Epithelial cell of proximal tubule (primary cell): Measurements from ENCODE around the gene ENAH. TPM values are rescaled to one million over a fixed set of nuclear protein-coding genes. Genes with fewer than 3 reads are reported as not detected.

Source experiments
- DNase-seq: peaks from one replicate; pipeline ENCODE4 v3.0.0-alpha.2; 2011; ENCODE audit warnings: low read depth
- H3K4me3 ChIP-seq: 2 replicates; pipeline ENCODE4 v1.5.1; 2011; ENCODE audit warnings: low read depth, mild to moderate bottlenecking, low read length
- total RNA-seq: library from RNA; depleted of rRNA; stranded (reverse); fragments of >200 nt; gene quantifications from 2 replicates; pipeline ENCODE4 v1.2.3, GENCODE V29; 2015
- TF ChIP-seq, protein P1 (sequence below): conservative IDR thresholded peaks from 2 replicates; pipeline ENCODE4 v1.5.1; 2012; ENCODE audit warnings: low read depth, mild to moderate bottlenecking, low read length

The ENAH gene
- total RNA-seq, 1 donor from 2014 or later = 37.7 TPM

DNA sequence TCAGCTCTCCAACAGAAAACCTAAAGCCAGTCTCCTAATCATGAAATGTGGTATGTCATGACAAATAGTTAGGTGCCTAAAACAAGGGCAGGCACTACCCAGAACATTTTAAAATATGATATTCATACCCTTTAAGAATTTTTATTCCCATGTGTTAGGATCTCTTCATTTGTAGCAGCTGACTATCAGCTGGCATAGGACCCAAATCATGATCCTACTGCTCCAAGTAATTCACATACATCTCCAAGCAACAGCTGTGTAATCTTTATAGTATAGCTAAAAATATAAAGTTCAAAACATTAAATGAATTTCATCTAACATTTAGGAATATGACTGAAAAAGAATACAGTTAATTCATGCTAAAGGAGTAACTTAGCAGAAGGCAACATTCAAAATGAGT, 57.5 kb downstream of the ENAH start:
- no peak overlapping the region for H3K4me3 ChIP-seq
- no peak for DNase-seq
- TF ChIP-seq, protein P1, sequence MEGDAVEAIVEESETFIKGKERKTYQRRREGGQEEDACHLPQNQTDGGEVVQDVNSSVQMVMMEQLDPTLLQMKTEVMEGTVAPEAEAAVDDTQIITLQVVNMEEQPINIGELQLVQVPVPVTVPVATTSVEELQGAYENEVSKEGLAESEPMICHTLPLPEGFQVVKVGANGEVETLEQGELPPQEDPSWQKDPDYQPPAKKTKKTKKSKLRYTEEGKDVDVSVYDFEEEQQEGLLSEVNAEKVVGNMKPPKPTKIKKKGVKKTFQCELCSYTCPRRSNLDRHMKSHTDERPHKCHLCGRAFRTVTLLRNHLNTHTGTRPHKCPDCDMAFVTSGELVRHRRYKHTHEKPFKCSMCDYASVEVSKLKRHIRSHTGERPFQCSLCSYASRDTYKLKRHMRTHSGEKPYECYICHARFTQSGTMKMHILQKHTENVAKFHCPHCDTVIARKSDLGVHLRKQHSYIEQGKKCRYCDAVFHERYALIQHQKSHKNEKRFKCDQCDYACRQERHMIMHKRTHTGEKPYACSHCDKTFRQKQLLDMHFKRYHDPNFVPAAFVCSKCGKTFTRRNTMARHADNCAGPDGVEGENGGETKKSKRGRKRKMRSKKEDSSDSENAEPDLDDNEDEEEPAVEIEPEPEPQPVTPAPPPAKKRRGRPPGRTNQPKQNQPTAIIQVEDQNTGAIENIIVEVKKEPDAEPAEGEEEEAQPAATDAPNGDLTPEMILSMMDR = no peak

DNA sequence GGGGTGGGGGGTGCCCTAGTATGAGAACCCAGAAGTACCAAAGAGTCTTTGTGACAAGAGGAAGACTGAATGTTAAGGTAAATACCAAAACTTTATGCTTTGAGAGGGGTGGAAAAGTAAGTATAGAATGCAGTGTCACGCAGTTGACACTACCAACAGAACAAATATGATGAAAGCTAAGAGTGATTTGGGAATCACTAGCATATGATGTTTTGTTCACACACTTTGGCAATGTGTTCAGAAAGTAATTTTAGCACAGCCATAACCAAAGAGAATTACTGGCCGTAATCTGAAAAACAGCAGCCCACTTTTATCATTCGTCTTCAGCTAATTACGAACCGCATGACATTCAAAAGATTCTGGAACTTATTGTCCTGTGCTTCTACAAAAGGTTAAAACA, 59.5 kb downstream of the ENAH start:
- H3K4me3 ChIP-seq = no peak overlapping the region
- TF ChIP-seq, protein P1 = no peak
- no peak for DNase-seq

DNA sequence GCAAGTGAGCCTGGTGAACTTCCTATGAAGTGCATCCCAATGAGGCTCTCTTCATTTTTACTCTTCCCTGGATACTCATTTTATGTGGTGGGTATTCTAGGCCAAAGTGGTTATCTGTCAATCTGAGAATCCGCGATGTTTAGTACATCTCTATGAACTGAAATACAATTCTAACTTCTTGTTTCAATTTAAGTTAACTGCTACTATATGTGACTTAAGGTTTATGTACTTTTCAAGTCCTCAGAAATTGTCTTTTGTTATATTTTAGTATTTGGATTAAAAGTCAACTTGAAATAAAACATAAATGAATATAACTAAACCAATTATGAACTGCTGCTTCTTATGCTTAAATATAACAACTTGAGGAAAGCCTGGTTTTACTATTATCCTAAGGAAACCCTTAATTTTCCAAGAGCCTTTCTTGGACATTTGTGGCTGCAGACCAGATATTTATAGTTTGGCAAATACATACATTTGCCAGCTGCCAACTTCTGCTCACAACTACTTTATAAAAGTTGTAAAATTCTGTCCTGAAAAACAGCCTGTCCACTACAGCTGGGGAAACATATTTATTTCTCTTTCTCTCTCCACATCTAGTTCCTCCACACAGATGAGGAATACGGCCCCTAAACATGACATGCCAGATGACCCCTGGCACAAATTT, 60.4 kb downstream of the ENAH start:
- DNase-seq = no peak
- no peak overlapping the region for H3K4me3 ChIP-seq
- TF ChIP-seq, protein P1 = no peak

DNA sequence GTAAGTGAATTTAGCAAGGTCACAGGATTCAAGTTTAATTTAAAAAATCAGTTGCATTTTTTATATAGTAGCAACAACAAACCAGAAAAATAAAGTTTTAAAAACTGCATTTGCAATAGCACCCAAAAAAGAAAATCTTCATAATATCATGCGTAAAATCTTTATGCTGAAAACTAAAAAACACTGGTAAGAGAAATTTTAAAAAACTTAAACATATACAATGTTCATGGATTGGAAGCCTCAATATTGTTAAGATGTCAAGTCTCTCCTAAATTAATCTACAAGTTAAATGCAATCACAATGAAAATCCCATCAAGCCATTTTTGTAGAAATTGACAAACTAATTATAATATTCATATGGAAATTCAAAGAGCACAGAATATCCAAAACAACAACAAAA, 65.6 kb downstream of the ENAH start:
- TF ChIP-seq, protein P1 = no peak
- H3K4me3 ChIP-seq = no peak overlapping the region
- DNase-seq = no peak

DNA sequence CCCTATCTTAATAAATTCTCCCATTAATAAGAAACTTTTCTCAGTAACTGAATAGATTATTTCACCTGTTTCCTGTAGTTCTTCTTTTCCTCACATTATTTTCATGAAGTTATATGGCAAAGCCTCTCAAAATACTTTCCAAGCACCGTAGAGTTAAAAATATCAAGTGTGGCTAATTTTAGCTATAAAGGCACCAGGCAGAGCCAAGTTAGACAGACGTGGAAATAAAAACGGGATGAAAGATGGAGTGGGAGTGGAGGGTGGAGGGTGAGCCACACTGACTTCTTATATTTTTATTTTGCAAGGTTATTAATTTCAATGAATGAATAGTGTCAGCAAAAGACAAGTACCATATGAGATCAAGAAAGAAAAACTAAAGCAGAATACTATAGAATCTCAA, 71.7 kb downstream of the ENAH start:
- TF ChIP-seq, protein P1 = no peak
- H3K4me3 ChIP-seq = no peak overlapping the region
- no peak for DNase-seq

DNA sequence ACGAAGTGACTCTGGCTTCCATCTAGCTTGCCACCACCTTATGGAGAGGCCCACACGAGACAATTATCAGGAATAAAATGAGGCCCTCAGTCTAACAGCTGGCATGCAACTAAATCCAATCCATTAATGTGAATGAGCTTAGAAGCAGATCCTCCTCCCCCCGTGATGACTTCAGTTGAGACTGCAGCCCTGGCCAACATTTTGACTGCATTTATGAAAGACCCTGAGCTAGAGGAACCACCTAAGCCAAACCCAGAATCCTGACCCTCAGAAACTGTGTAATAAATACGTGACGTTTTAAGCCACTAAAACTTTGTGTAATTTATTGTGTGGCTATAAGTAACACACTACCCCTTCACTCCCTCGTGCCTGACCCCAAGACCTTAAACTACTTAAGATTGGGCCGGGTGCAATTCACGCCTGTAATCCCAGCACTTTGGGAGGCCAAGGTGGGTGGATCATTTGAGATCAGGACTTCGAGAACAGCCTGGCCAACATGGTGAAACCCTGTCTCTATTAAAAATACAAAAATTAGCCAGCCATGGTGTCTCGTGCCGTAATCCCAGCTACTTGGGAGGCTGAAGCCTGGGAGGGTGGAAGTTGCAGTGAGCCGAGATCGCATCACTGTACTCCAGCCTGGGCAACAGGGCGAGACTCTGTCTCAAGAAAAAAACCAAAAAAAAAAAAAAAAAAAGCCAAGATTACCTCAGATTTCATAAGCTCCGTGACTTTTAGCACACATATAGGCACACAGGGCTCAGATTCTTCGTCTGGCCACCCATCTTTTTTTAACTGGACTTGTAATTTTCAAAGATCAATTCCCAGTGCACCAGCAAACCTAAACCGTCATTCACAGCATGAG, 72.5 kb downstream of the ENAH start:
- H3K4me3 ChIP-seq = no peak overlapping the region
- TF ChIP-seq, protein P1 = no peak
- no peak for DNase-seq
